HCT116 (cell line): ENCODE data around the gene GDPD5. TPM values are rescaled to one million over a fixed set of nuclear protein-coding genes. Genes with fewer than 3 reads are reported as not detected.

Experiments used
- ATAC-seq: fragments of 200-7000 bp; cut with Tn5 transposase; 2 replicates; pipeline ENCODE4 v1.9.1; 2020; ENCODE audit warnings: mild to moderate bottlenecking, moderate library complexity
- BruUV-seq: library from RNA; stranded (reverse); fragments of 400-500 nt; replicated peaks from 2 replicates; lab custom pipeline; 2021; lab: Mats Ljungman, UMichigan
- CTCF ChIA-PET: fragments of 300-600 bp; sonication (Branson Sonifier 250); formaldehyde crosslinking; loops from one replicate; lab custom pipeline; 2021; ENCODE audit warnings: antibody characterized with exemption; lab: Charles Lee
- POLR2A ChIA-PET: fragments of 300-600, 350-600 bp; sonication (Branson Sonifier 250); formaldehyde crosslinking; loops from one replicate; lab custom pipeline; 2021; ENCODE audit warnings: antibody characterized with exemption; lab: Charles Lee
- RAD21 ChIA-PET, 2 experiments: fragments of 300-600 bp; sonication (Branson Sonifier 250); formaldehyde crosslinking; loops; one replicate each; lab custom pipeline; 2023; ENCODE audit warnings: low total read pairs in 2 of 2; ENCODE audit not compliant: uncharacterized antibody in 2 of 2, unreplicated experiment in 2 of 2, low non-redundant PET in 1 of 2; lab: Charles Lee
- DNase-seq: peaks from one replicate; pipeline ENCODE4 v3.0.0-alpha.2; 2010; ENCODE audit warnings: low read depth, low spot score
- H2AFZ ChIP-seq: fragments of 200-600 bp; shearing (Covaris generic), sonication (generic); 2 replicates; pipeline ENCODE4 v1.6.1; 2017; ENCODE audit warnings: low read depth, mixed run types, mixed read lengths, antibody characterized with exemption, low read length; ENCODE audit not compliant: poor library complexity, severe bottlenecking
- H3K27ac ChIP-seq: 2 replicates; pipeline ENCODE4 v1.5.1; 2012; ENCODE audit warnings: low read depth, low read length
- H3K27me3 ChIP-seq: fragments of 200-600 bp; sonication (generic); 2 replicates; pipeline ENCODE4 v1.6.1; 2016; ENCODE audit warnings: mixed run types, low read length, mixed read lengths; ENCODE audit not compliant: insufficient read depth
- H3K36me3 ChIP-seq, 2 experiments: fragments of 200-500 bp in 1 of 2; fragments of 200-600 bp in 1 of 2; sonication (Bioruptor generic) in 1 of 2; sonication (generic) in 1 of 2; 2 replicates each; pipeline versions ENCODE4 v1.5.1 to v1.6.1; 2014 to 2016; ENCODE audit warnings: low read length in 2 of 2, inconsistent platforms in 1 of 2, mixed read lengths in 1 of 2, mixed run types in 1 of 2; ENCODE audit not compliant: insufficient read depth in 2 of 2, control insufficient read depth in 1 of 2
- H3K4me1 ChIP-seq, 2 experiments: fragments of 200-600 bp in 1 of 2; sonication (generic) in 1 of 2; 2 replicates each; pipeline versions ENCODE4 v1.5.1 to v1.6.1; 2012 to 2017; ENCODE audit warnings: low read length in 2 of 2, inconsistent platforms in 1 of 2, mild to moderate bottlenecking in 1 of 2, mixed read lengths in 1 of 2, mixed run types in 1 of 2, moderate library complexity in 1 of 2; ENCODE audit not compliant: insufficient read depth in 2 of 2, control insufficient read depth in 1 of 2
- H3K4me2 ChIP-seq: fragments of 200-600 bp; sonication (generic); 2 replicates; pipeline ENCODE4 v1.6.1; 2017; ENCODE audit warnings: mixed run types, low read length, mixed read lengths
- H3K4me3 ChIP-seq, 2 experiments: fragments of 200-600 bp in 1 of 2; sonication (generic) in 1 of 2; replicated peaks in 1 of 2; 2 replicates each; pipeline ENCODE4 v1.5.1; 2011 to 2016; ENCODE audit warnings: low read length in 2 of 2, control low read depth in 1 of 2, low read depth in 1 of 2, mild to moderate bottlenecking in 1 of 2, mixed read lengths in 1 of 2, mixed run types in 1 of 2
- H3K79me2 ChIP-seq: fragments of 200-600 bp; sonication (generic); 2 replicates; pipeline ENCODE4 v1.6.1; 2017; ENCODE audit warnings: mild to moderate bottlenecking, mixed run types, low read length, moderate library complexity, mixed read lengths; ENCODE audit not compliant: insufficient read depth
- H3K9ac ChIP-seq: fragments of 200-600 bp; sonication (generic); 2 replicates; pipeline ENCODE4 v1.6.1; 2016; ENCODE audit warnings: low read length, mixed read lengths
- H3K9me2 ChIP-seq: fragments of 200-600 bp; sonication (generic), shearing (Covaris generic); 2 replicates; pipeline ENCODE4 v1.6.1; 2017; ENCODE audit warnings: mixed run types, mild to moderate bottlenecking, moderate library complexity; ENCODE audit not compliant: insufficient read depth
- H3K9me3 ChIP-seq, 2 experiments: fragments of 200-500 bp in 1 of 2; fragments of 200-600 bp in 1 of 2; sonication (Bioruptor generic) in 1 of 2; sonication (generic) in 1 of 2; 2 replicates each; pipeline ENCODE4 v1.6.1; 2014 to 2017; ENCODE audit warnings: low read length in 2 of 2, mixed read lengths in 2 of 2, inconsistent platforms in 1 of 2, low read depth in 1 of 2, mild to moderate bottlenecking in 1 of 2, mixed run types in 1 of 2, moderate library complexity in 1 of 2; ENCODE audit not compliant: control insufficient read depth in 1 of 2, insufficient read depth in 1 of 2
- H4K20me1 ChIP-seq: fragments of 200-600 bp; sonication (generic), shearing (Covaris generic); 2 replicates; pipeline ENCODE4 v1.6.1; 2017; ENCODE audit warnings: mixed run types, mild to moderate bottlenecking, moderate library complexity; ENCODE audit not compliant: insufficient read depth
- CTCF ChIP-seq, 3 experiments: fragments of 200-600 bp in 1 of 3; sonication (generic) in 1 of 3; IDR thresholded peaks in 2 of 3; conservative IDR thresholded peaks in 1 of 3; 2 replicates each; pipeline ENCODE4 v1.5.1; 2012 to 2017; ENCODE audit warnings: low read depth in 2 of 3, low read length in 2 of 3, antibody characterized with exemption in 1 of 3, borderline replicate concordance in 1 of 3, control low read depth in 1 of 3, mild to moderate bottlenecking in 1 of 3, mixed read lengths in 1 of 3, mixed run types in 1 of 3, moderate library complexity in 1 of 3; ENCODE audit not compliant: insufficient read depth in 1 of 3
- EGR1 ChIP-seq: IDR thresholded peaks from 2 replicates; pipeline ENCODE4 v1.6.1; 2012; ENCODE audit warnings: low read depth
- ELF1 ChIP-seq: IDR thresholded peaks from 2 replicates; pipeline ENCODE4 v1.6.1; 2012; ENCODE audit warnings: low read depth, borderline replicate concordance
- EZH2 ChIP-seq: fragments of 200-600 bp; sonication (generic); IDR thresholded peaks from 2 replicates; pipeline ENCODE4 v1.6.1; 2017; ENCODE audit warnings: antibody characterized with exemption, mixed run types
- EZH2phosphoT487 ChIP-seq: fragments of 200-600 bp; IDR thresholded peaks from 2 replicates; pipeline ENCODE4 v1.6.1; 2018; ENCODE audit warnings: antibody characterized with exemption, borderline replicate concordance
- FOSL1 ChIP-seq: IDR thresholded peaks from 2 replicates; pipeline ENCODE4 v1.6.1; 2012; ENCODE audit warnings: low read depth
- JUND ChIP-seq: IDR thresholded peaks from 2 replicates; pipeline ENCODE4 v1.6.1; 2012
- POLR2AphosphoS5 ChIP-seq: IDR thresholded peaks from 2 replicates; pipeline ENCODE4 v1.6.1; 2011; ENCODE audit warnings: mild to moderate bottlenecking, low read depth, low read length, moderate library complexity
- RAD21 ChIP-seq: IDR thresholded peaks from 2 replicates; pipeline ENCODE4 v1.6.1; 2012; ENCODE audit warnings: low read depth, mild to moderate bottlenecking
- SIN3A ChIP-seq: IDR thresholded peaks from 2 replicates; pipeline ENCODE4 v1.6.1; 2012; ENCODE audit warnings: low read depth
- SP1 ChIP-seq: IDR thresholded peaks from 2 replicates; pipeline ENCODE4 v1.6.1; 2012; ENCODE audit warnings: low read depth
- SRF ChIP-seq: IDR thresholded peaks from 2 replicates; pipeline ENCODE4 v1.6.1; 2012; ENCODE audit warnings: low read depth
- YY1 ChIP-seq: IDR thresholded peaks from 2 replicates; pipeline ENCODE4 v1.6.1; 2011; ENCODE audit warnings: low read length, low read depth, moderate library complexity, mild to moderate bottlenecking; ENCODE audit not compliant: insufficient replicate concordance; ENCODE audit errors: extremely low read depth
- ZFX ChIP-seq: fragments of 450-650 bp; IDR thresholded peaks from 2 replicates; pipeline ENCODE4 v1.6.1; 2017
- ZNF274 ChIP-seq: fragments of 200-500 bp; sonication (Bioruptor generic); IDR thresholded peaks from 2 replicates; pipeline ENCODE4 v1.6.1; 2014; ENCODE audit warnings: mild to moderate bottlenecking, low read depth, low read length, inconsistent platforms
- intact Hi-C: fragments of 100-400 bp; cut with micrococcal nuclease; formaldehyde crosslinking; loops from 2 replicates; pipeline ENCODE4 v1.10.0; 2022
- total RNA-seq: library from RNA; stranded (reverse); gene quantifications from one replicate; pipeline ENCODE4 v1.2.1, GENCODE V29; 2021; ENCODE audit not compliant: unreplicated experiment
- TF ChIP-seq, protein P1 (sequence below): IDR thresholded peaks from 2 replicates; pipeline ENCODE4 v1.6.1; 2012
- TF ChIP-seq, protein P2 (sequence below): IDR thresholded peaks from 2 replicates; pipeline ENCODE4 v1.6.1; 2012

The GDPD5 gene
- total RNA-seq, 1 experiment from 2014 or later = 27.5 TPM

- ATAC-seq = no peak
- Histone ChIP-seq H3K27ac (no peak overlapping the region), H3K4me1 (peaks cover 0 to 20% of the 10 kb centered on the region in 2 experiments; a peak in 2 of 4 replicates), H2AFZ (no peak overlapping the region), H3K4me2 (no peak overlapping the region), H3K9ac (no peak overlapping the region), H3K36me3 (no peaks in the 10 kb centered on the region), H3K4me3 (no peak overlapping the region), H4K20me1 (no peaks in the 10 kb centered on the region), H3K9me3 (no peaks in the 10 kb centered on the region), H3K27me3 (no peaks in the 10 kb centered on the region), H3K9me2 (no peaks in the 10 kb centered on the region), H3K79me2 (no peaks in the 10 kb centered on the region)
- DNase-seq = no peak
- CTCF ChIA-PET = no interaction called here
- POLR2A ChIA-PET = no interaction called here
- intact Hi-C loops = no loop called here
- BruUV-seq = no TSS peak
- TF ChIP-seq SP1 (no peak), EZH2 (no peak), FOSL1 (no peak), ZNF274 (no peak), RAD21 (no peak), EZH2phosphoT487 (no peak), ZFX (no peak), EGR1 (no peak), CTCF (IDR thresholded peaks at IDR 0.05 in 2 of 3, conservative IDR thresholded peaks at IDR 0.05 in 1 of 3; ENCODE audit: borderline replicate concordance in 1 of 3, insufficient read depth in 1 of 3, low read depth in 2 of 3, low read length in 2 of 3) (no peak), SRF (no peak), JUND (no peak), POLR2AphosphoS5 (no peak), YY1 (no peak), ELF1 (no peak), SIN3A (no peak)
- TF ChIP-seq, protein P1, sequence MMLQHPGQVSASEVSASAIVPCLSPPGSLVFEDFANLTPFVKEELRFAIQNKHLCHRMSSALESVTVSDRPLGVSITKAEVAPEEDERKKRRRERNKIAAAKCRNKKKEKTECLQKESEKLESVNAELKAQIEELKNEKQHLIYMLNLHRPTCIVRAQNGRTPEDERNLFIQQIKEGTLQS = no peak
- TF ChIP-seq, protein P2, sequence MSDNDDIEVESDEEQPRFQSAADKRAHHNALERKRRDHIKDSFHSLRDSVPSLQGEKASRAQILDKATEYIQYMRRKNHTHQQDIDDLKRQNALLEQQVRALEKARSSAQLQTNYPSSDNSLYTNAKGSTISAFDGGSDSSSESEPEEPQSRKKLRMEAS = no peak
- RAD21 ChIA-PET = no interaction called here
Measured at GRCh38 chr11:75476739-75477613, 48.8 kb downstream of the GDPD5 start.
